IMR-90 (cell line): Measurements from ENCODE around the gene USP36. TPM values are rescaled to one million over a fixed set of nuclear protein-coding genes. Genes with fewer than 3 reads are reported as not detected.
A peak's percentile ranks its signal among the peaks of the same experiment; 100 is the strongest.

Experiments used
- ATAC-seq: fragments of 200-7000 bp; cut with Tn5 transposase; 2 replicates; pipeline ENCODE4 v1.9.1; 2020; ENCODE audit warnings: low read depth, mild to moderate bottlenecking, moderate library complexity
- BruUV-seq: library from RNA; stranded (reverse); fragments of 400-500 nt; replicated peaks from 2 replicates; lab custom pipeline; 2021; lab: Mats Ljungman, UMichigan
- CTCF ChIA-PET: fragments of 300-600 bp; formaldehyde crosslinking; extraction: SDS; loops from one replicate; lab custom pipeline; 2021; ENCODE audit warnings: antibody characterized with exemption; lab: Yijun Ruan, JAX
- POLR2A ChIA-PET: fragments of 300-600 bp; sonication (Branson Sonifier 250); formaldehyde crosslinking; loops from one replicate; lab custom pipeline; 2022; ENCODE audit warnings: antibody characterized with exemption; ENCODE audit not compliant: unreplicated experiment; lab: Charles Lee
- DNase-seq: peaks from one replicate; pipeline ENCODE4 v3.0.0; 2013
- H2AFZ ChIP-seq: replicated peaks from 2 replicates; pipeline ENCODE3; 2013; ENCODE audit warnings: low read length, mild to moderate bottlenecking; ENCODE audit not compliant: poor library complexity
- H2AK5ac ChIP-seq: 2 replicates; pipeline ENCODE4 v1.6.1; 2013; ENCODE audit warnings: low read depth, low read length, inconsistent platforms
- H2AK9ac ChIP-seq: replicated peaks from 2 replicates; pipeline ENCODE3; 2013; ENCODE audit warnings: mild to moderate bottlenecking, low read depth, low read length, moderate library complexity; ENCODE audit not compliant: poor library complexity
- H2BK120ac ChIP-seq: 2 replicates; pipeline ENCODE4 v1.6.1; 2013; ENCODE audit warnings: low read depth, low read length, inconsistent platforms
- H2BK15ac ChIP-seq: 3 replicates; pipeline ENCODE4 v1.6.1; 2013; ENCODE audit warnings: low read depth, low read length, inconsistent platforms
- H2BK20ac ChIP-seq: 2 replicates; pipeline ENCODE4 v1.6.1; 2013; ENCODE audit warnings: low read depth, mild to moderate bottlenecking, inconsistent platforms, low read length, moderate library complexity
- H2BK5ac ChIP-seq: 2 replicates; pipeline ENCODE4 v1.6.1; 2013; ENCODE audit warnings: mild to moderate bottlenecking, low read depth, low read length, inconsistent platforms; ENCODE audit not compliant: poor library complexity, severe bottlenecking
- H3K14ac ChIP-seq: replicated peaks from 2 replicates; pipeline ENCODE4 v1.6.1; 2013; ENCODE audit warnings: low read depth, low read length, inconsistent platforms
- H3K18ac ChIP-seq: 2 replicates; pipeline ENCODE4 v1.6.1; 2013; ENCODE audit warnings: low read depth, low read length, control low read depth
- H3K23ac ChIP-seq: 2 replicates; pipeline ENCODE4 v1.6.1; 2013; ENCODE audit warnings: low read depth, low read length, inconsistent platforms
- H3K27ac ChIP-seq: 2 replicates; pipeline ENCODE4 v1.5.1; 2013; ENCODE audit warnings: mild to moderate bottlenecking, control low read depth, low read length; ENCODE audit not compliant: insufficient read depth
- H3K27me3 ChIP-seq: 2 replicates; pipeline ENCODE4 v1.6.1; 2013; ENCODE audit warnings: low read length; ENCODE audit not compliant: control insufficient read depth, insufficient read depth
- H3K36me3 ChIP-seq: 2 replicates; pipeline ENCODE4 v1.6.1; 2013; ENCODE audit warnings: low read length, mixed read lengths; ENCODE audit not compliant: control insufficient read depth, insufficient read depth
- H3K4ac ChIP-seq: 2 replicates; pipeline ENCODE4 v1.6.1; 2013; ENCODE audit warnings: low read depth, low read length, inconsistent platforms
- H3K4me1 ChIP-seq: 2 replicates; pipeline ENCODE4 v1.6.1; 2013; ENCODE audit warnings: low read length, mixed read lengths; ENCODE audit not compliant: control insufficient read depth, insufficient read depth
- H3K4me2 ChIP-seq: 2 replicates; pipeline ENCODE4 v1.6.1; 2013; ENCODE audit warnings: low read depth, mild to moderate bottlenecking, control low read depth, low read length, moderate library complexity
- H3K4me3 ChIP-seq: 2 replicates; pipeline ENCODE4 v1.5.1; 2013; ENCODE audit warnings: low read depth, mild to moderate bottlenecking, control low read depth, low read length, moderate library complexity; ENCODE audit not compliant: insufficient read depth
- H3K56ac ChIP-seq: 2 replicates; pipeline ENCODE4 v1.6.1; 2013; ENCODE audit warnings: low read length, inconsistent platforms; ENCODE audit not compliant: insufficient read depth; ENCODE audit errors: extremely low read depth
- H3K79me1 ChIP-seq, 2 experiments: 2 replicates each; pipeline ENCODE4 v1.6.1; 2013; ENCODE audit warnings: low read length in 2 of 2, inconsistent platforms in 1 of 2, low read depth in 1 of 2
- H3K9ac ChIP-seq: 2 replicates; pipeline ENCODE4 v1.6.1; 2013; ENCODE audit warnings: low read depth, low read length, control low read depth
- H3K9me1 ChIP-seq: 2 replicates; pipeline ENCODE4 v1.6.1; 2013; ENCODE audit warnings: low read length, inconsistent platforms; ENCODE audit not compliant: insufficient read depth
- H3K9me3 ChIP-seq: 2 replicates; pipeline ENCODE4 v1.6.1; 2013; ENCODE audit warnings: low read length; ENCODE audit not compliant: control insufficient read depth, insufficient read depth
- H4K20me1 ChIP-seq: 2 replicates; pipeline ENCODE4 v1.6.1; 2013; ENCODE audit warnings: low read length, inconsistent platforms; ENCODE audit not compliant: insufficient read depth
- H4K5ac ChIP-seq: 2 replicates; pipeline ENCODE4 v1.6.1; 2013; ENCODE audit warnings: mild to moderate bottlenecking, low read depth, low read length, control low read depth
- H4K8ac ChIP-seq, 2 experiments: 2 replicates each; pipeline ENCODE4 v1.6.1; 2013; ENCODE audit warnings: low read depth in 2 of 2, low read length in 2 of 2, control low read depth in 1 of 2, inconsistent platforms in 1 of 2
- H4K91ac ChIP-seq: 2 replicates; pipeline ENCODE4 v1.6.1; 2013; ENCODE audit warnings: low read depth, low read length, inconsistent platforms; ENCODE audit not compliant: insufficient read depth
- CHD1 ChIP-seq: IDR thresholded peaks from 2 replicates; pipeline ENCODE4 v1.6.1; 2012; ENCODE audit warnings: low read depth, low read length, improper control_type of control experiment
- FOS ChIP-seq: fragments of 150-350 bp; IDR thresholded peaks from 2 replicates; pipeline ENCODE4 v1.6.1; 2016; ENCODE audit warnings: low read depth, low read length
- MAZ ChIP-seq: IDR thresholded peaks from 2 replicates; pipeline ENCODE4 v1.6.1; 2012; ENCODE audit warnings: low read depth, mild to moderate bottlenecking, low read length, improper control_type of control experiment, moderate library complexity, borderline replicate concordance
- POLR2A ChIP-seq: IDR thresholded peaks from 2 replicates; pipeline ENCODE4 v1.6.1; 2012; ENCODE audit warnings: mild to moderate bottlenecking, low read depth, low read length
- RFX5 ChIP-seq: IDR thresholded peaks from 2 replicates; pipeline ENCODE4 v1.8.0; 2012; ENCODE audit warnings: low read depth, mild to moderate bottlenecking, low read length, moderate library complexity
- WGBS, 2 experiments: methylation state at CpG; one replicate each; pipeline versions ENCODE4 v1.1.5 to v1.1.7; 2013; ENCODE audit warnings: missing lambda C conversion rate in 2 of 2; ENCODE audit not compliant: insufficient read length in 1 of 2; ENCODE audit errors: extremely low coverage in 2 of 2; 5-methylcytosine and 5-hydroxymethylcytosine counted together
- dilution Hi-C: fragments of 300-500 bp; cut with HindIII; formaldehyde crosslinking; loops from one replicate; pipeline ENCODE4 v1.14.3; 2018; ENCODE audit warnings: low sequenced_read_pairs; ENCODE audit not compliant: unreplicated experiment
- in situ Hi-C: fragments of 300-500 bp; cut with MboI; formaldehyde crosslinking; loops from 3 replicates; pipeline ENCODE4 v1.14.3; 2019; ENCODE audit warnings: low sequenced_read_pairs, inconsistent platforms, mixed read lengths
- intact Hi-C: fragments of 100-400 bp; cut with micrococcal nuclease; formaldehyde crosslinking; loops from 2 replicates; pipeline ENCODE4 v1.10.0; 2022
- polyA plus RNA-seq, 3 experiments: library from polyadenylated mRNA; depleted of rRNA; stranded (reverse); fragments of >200 nt; gene quantifications; 2 replicates each; pipeline ENCODE4 v1.2.3, GENCODE V29; 2012; ENCODE audit warnings: low replicate concordance in 1 of 3
- total RNA-seq: library from RNA; depleted of rRNA; stranded (reverse); fragments of >200 nt; gene quantifications from 2 replicates; pipeline ENCODE4 v1.2.3, GENCODE V29; 2012
- TF ChIP-seq, protein P1 (sequence below): fragments of 150-350 bp; IDR thresholded peaks from 2 replicates; pipeline ENCODE4 v1.6.1; 2016; ENCODE audit warnings: low read depth, mild to moderate bottlenecking, low read length, moderate library complexity, borderline replicate concordance

The USP36 gene
- total and polyA plus RNA-seq, 2 of the 4 experiments (the other 2 are of a cell fraction) = 30.6 to 38.3 TPM

GRCh38 chr17:78789663-78790181 is 50.9 kb downstream of the USP36 start:
- Histone ChIP-seq H3K27me3 (no peaks in the 10 kb centered on the region), H2AK5ac (peak overlapping the region; percentile 49; the same call in 1 of the 2 replicates), H3K4me2 (peak overlapping the region; percentile 84), H3K9me3 (no peaks in the 10 kb centered on the region), H2BK20ac (0 out of 2 replicates have a peak overlapping the region, but pooled peaks have one; percentile 33), H3K56ac (no peak overlapping the region), H3K79me1 (peaks cover 0 to 34% of the 10 kb centered on the region in 2 experiments; a peak in 2 of 4 replicates), H3K23ac (peak overlapping the region; percentile 14; the same call in 1 of the 2 replicates), H3K14ac (peak overlapping the region; percentile 1; the same call in 1 of the 2 replicates), H2BK15ac (no peak overlapping the region), H2BK5ac (peak overlapping the region; percentile 30), H3K36me3 (peaks cover 10% of the 10 kb centered on the region), H2AFZ (peak overlapping the region; percentile 6), H3K4ac (peak overlapping the region; percentile 42), H4K20me1 (peaks cover 3% of the 10 kb centered on the region; the same call in 1 of the 2 replicates), H4K8ac (peak overlapping the region in 1 of 2 experiments; percentile 17; a peak in 1 of 4 replicates), H3K27ac (peak overlapping the region; percentile 74; the same call in 1 of the 2 replicates), H2BK120ac (peak overlapping the region; percentile 43; the same call in 1 of the 2 replicates), H3K9ac (0 out of 2 replicates have a peak overlapping the region, but pooled peaks have one; percentile 15), H3K4me3 (no peak overlapping the region), H3K4me1 (peaks cover 27% of the 10 kb centered on the region), H3K9me1 (peaks cover 33% of the 10 kb centered on the region), H3K18ac (peak overlapping the region; percentile 46; the same call in 1 of the 2 replicates), H4K91ac (no peak overlapping the region), H2AK9ac (peak overlapping the region; percentile 76), H4K5ac (peak overlapping the region; percentile 23; the same call in 1 of the 2 replicates)
- BruUV-seq = no TSS peak
- intact Hi-C loops (loop anchor here (2.0 kb wide), 1 partner anchor 19 kb away; no protein-coding TSS in a partner anchor), in situ Hi-C loops (no loop called here), dilution Hi-C loops (no loop called here)
- CTCF ChIA-PET = interaction anchor here (1.0 kb wide), 1 partner anchor 9 kb away, joined by 3 read pairs; no protein-coding TSS in a partner anchor
- WGBS, 2 experiments = 8% methylated on average over 4 of the region's 14 CpGs; no CpG with 5 or more reads in 1 of the 2 experiments
- POLR2A ChIA-PET = no interaction called here
- DNase-seq = peak; percentile 89
- no peak for TF ChIP-seq POLR2A
- TF ChIP-seq, protein P1, sequence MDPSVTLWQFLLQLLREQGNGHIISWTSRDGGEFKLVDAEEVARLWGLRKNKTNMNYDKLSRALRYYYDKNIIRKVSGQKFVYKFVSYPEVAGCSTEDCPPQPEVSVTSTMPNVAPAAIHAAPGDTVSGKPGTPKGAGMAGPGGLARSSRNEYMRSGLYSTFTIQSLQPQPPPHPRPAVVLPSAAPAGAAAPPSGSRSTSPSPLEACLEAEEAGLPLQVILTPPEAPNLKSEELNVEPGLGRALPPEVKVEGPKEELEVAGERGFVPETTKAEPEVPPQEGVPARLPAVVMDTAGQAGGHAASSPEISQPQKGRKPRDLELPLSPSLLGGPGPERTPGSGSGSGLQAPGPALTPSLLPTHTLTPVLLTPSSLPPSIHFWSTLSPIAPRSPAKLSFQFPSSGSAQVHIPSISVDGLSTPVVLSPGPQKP = no peak
- TF ChIP-seq RFX5 = no peak
- TF ChIP-seq CHD1 = no peak
- no peak for TF ChIP-seq FOS
- no peak for TF ChIP-seq MAZ
- ATAC-seq = peak; percentile 74
